H1 (cell line): ENCODE results near the gene SLC2A4. TPM values are rescaled to one million over a fixed set of nuclear protein-coding genes. Genes with fewer than 3 reads are reported as not detected.

Experiments
- MAFK ChIP-seq: IDR thresholded peaks from 2 replicates; pipeline ENCODE4 v1.6.1; 2012; ENCODE audit warnings: low read depth, mild to moderate bottlenecking, improper control_type of control experiment, low read length
- NANOG ChIP-seq: IDR thresholded peaks from 2 replicates; pipeline ENCODE4 v1.6.1; 2011; ENCODE audit warnings: low read length, low read depth, mild to moderate bottlenecking, inconsistent platforms; ENCODE audit not compliant: insufficient read depth, poor library complexity, severe bottlenecking
- NRF1 ChIP-seq: IDR thresholded peaks from 2 replicates; pipeline ENCODE4 v1.6.1; 2011; ENCODE audit warnings: mild to moderate bottlenecking, low read depth, low read length, improper control_type of control experiment
- SP2 ChIP-seq: IDR thresholded peaks from 2 replicates; pipeline ENCODE4 v1.6.1; 2012; ENCODE audit warnings: mild to moderate bottlenecking, low read length, inconsistent platforms
- polyA plus RNA-seq, 7 experiments: library from polyadenylated mRNA; depleted of rRNA in 3 of 7; stranded (reverse) in 5 of 7; unstranded in 2 of 7; fragments of >200 nt in 5 of 7; fragments of 200-250 nt in 2 of 7; gene quantifications; 1 replicate in 5 of 7; 2 replicates in 1 of 7; 4 replicates in 1 of 7; pipeline versions ENCODE4 v1.2.1 to v1.2.3, GENCODE V29; 2011 to 2013; ENCODE audit warnings: missing spikeins in 2 of 7, mixed read lengths in 2 of 7
- total RNA-seq: library from RNA; stranded (reverse); fragmentation: NEBNext Ultra II Directional; extraction: Animal tissue kit (Norgen Biotek cat#: 25700); gene quantifications from 2 replicates; pipeline ENCODE4 v1.2.1, GENCODE V29; 2021
- TF ChIP-seq, protein P1 (sequence below): fragments of 300-600 bp; sonication (generic); IDR thresholded peaks from 2 replicates; pipeline ENCODE4 v1.7.1; 2012; ENCODE audit warnings: low read length, moderate library complexity, mild to moderate bottlenecking, inconsistent platforms; ENCODE audit not compliant: insufficient replicate concordance

Gene SLC2A4
- total and polyA plus RNA-seq, 2 of the 8 experiments (the other 6 are each of a cell fraction or from before 2014, with no cell fraction given), result 5.7 to 6.9 TPM

DNA sequence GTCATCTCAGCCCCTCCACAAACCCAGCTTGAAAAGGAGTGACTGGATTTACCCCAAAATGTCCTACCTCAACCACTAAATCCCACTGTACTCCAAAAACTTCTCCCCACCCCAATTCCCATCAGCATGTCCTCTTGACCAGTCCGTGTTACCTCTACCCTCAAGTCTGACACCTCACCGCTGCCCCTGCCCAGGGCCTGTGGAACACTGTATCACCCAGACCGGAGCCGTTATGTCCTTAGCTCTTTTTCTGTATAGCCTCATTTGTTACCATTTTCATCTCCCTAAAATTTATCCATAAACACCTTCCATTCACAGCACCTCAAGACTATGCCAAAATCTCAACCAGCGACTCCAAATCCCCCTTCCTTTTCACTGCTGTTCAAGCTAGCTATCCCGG lies 44.7 kb upstream of the SLC2A4 start (continued):
- TF ChIP-seq, protein P1, sequence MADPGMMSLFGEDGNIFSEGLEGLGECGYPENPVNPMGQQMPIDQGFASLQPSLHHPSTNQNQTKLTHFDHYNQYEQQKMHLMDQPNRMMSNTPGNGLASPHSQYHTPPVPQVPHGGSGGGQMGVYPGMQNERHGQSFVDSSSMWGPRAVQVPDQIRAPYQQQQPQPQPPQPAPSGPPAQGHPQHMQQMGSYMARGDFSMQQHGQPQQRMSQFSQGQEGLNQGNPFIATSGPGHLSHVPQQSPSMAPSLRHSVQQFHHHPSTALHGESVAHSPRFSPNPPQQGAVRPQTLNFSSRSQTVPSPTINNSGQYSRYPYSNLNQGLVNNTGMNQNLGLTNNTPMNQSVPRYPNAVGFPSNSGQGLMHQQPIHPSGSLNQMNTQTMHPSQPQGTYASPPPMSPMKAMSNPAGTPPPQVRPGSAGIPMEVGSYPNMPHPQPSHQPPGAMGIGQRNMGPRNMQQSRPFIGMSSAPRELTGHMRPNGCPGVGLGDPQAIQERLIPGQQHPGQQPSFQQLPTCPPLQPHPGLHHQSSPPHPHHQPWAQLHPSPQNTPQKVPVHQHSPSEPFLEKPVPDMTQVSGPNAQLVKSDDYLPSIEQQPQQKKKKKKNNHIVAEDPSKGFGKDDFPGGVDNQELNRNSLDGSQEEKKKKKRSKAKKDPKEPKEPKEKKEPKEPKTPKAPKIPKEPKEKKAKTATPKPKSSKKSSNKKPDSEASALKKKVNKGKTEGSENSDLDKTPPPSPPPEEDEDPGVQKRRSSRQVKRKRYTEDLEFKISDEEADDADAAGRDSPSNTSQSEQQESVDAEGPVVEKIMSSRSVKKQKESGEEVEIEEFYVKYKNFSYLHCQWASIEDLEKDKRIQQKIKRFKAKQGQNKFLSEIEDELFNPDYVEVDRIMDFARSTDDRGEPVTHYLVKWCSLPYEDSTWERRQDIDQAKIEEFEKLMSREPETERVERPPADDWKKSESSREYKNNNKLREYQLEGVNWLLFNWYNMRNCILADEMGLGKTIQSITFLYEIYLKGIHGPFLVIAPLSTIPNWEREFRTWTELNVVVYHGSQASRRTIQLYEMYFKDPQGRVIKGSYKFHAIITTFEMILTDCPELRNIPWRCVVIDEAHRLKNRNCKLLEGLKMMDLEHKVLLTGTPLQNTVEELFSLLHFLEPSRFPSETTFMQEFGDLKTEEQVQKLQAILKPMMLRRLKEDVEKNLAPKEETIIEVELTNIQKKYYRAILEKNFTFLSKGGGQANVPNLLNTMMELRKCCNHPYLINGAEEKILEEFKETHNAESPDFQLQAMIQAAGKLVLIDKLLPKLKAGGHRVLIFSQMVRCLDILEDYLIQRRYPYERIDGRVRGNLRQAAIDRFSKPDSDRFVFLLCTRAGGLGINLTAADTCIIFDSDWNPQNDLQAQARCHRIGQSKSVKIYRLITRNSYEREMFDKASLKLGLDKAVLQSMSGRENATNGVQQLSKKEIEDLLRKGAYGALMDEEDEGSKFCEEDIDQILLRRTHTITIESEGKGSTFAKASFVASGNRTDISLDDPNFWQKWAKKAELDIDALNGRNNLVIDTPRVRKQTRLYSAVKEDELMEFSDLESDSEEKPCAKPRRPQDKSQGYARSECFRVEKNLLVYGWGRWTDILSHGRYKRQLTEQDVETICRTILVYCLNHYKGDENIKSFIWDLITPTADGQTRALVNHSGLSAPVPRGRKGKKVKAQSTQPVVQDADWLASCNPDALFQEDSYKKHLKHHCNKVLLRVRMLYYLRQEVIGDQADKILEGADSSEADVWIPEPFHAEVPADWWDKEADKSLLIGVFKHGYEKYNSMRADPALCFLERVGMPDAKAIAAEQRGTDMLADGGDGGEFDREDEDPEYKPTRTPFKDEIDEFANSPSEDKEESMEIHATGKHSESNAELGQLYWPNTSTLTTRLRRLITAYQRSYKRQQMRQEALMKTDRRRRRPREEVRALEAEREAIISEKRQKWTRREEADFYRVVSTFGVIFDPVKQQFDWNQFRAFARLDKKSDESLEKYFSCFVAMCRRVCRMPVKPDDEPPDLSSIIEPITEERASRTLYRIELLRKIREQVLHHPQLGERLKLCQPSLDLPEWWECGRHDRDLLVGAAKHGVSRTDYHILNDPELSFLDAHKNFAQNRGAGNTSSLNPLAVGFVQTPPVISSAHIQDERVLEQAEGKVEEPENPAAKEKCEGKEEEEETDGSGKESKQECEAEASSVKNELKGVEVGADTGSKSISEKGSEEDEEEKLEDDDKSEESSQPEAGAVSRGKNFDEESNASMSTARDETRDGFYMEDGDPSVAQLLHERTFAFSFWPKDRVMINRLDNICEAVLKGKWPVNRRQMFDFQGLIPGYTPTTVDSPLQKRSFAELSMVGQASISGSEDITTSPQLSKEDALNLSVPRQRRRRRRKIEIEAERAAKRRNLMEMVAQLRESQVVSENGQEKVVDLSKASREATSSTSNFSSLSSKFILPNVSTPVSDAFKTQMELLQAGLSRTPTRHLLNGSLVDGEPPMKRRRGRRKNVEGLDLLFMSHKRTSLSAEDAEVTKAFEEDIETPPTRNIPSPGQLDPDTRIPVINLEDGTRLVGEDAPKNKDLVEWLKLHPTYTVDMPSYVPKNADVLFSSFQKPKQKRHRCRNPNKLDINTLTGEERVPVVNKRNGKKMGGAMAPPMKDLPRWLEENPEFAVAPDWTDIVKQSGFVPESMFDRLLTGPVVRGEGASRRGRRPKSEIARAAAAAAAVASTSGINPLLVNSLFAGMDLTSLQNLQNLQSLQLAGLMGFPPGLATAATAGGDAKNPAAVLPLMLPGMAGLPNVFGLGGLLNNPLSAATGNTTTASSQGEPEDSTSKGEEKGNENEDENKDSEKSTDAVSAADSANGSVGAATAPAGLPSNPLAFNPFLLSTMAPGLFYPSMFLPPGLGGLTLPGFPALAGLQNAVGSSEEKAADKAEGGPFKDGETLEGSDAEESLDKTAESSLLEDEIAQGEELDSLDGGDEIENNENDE, result no peak
- TF ChIP-seq NRF1 (no peak), NANOG (no peak), SP2 (no peak), MAFK (no peak)
